Gastroesophageal sphincter (tissue), 4 donors: Measurements from ENCODE around the gene ANKRD27. TPM values are rescaled to one million over a fixed set of nuclear protein-coding genes. Genes with fewer than 3 reads are reported as not detected.
"Not testable (repeated sequence)": the region's sequence is repeated elsewhere in the genome, so short reads cannot be mapped to it uniquely, and the experiment has no call there.

ENCODE experiments used
- ATAC-seq: fragments of 150-250 bp; one replicate; pipeline ENCODE4 v1.9.1; 2016; ENCODE audit warnings: mild to moderate bottlenecking, moderate library complexity
- H3K27ac ChIP-seq, 4 donors: fragments of 200-600 bp; sonication (generic) in 3 of 4; 1 replicate in 3 of 4; 2 replicates in 1 of 4; pipeline ENCODE4 v1.5.1; 2016 to 2019
- H3K27me3 ChIP-seq: fragments of 200-600 bp; sonication (generic); one replicate; pipeline ENCODE4 v1.5.1; 2019
- H3K36me3 ChIP-seq, 2 donors: fragments of 200-600 bp; sonication (generic); one replicate each; pipeline ENCODE4 v1.5.1; 2019; ENCODE audit warnings: control low read depth in 1 of 2
- H3K4me1 ChIP-seq, 3 donors: fragments of 200-600 bp; sonication (generic); 1 replicate in 2 of 3; 2 replicates in 1 of 3; pipeline ENCODE4 v1.5.1; 2016 to 2019; ENCODE audit warnings: control low read depth in 2 of 3
- H3K4me3 ChIP-seq, 2 donors: fragments of 200-600 bp; sonication (generic); one replicate each; pipeline ENCODE4 v1.5.1; 2019; ENCODE audit warnings: mild to moderate bottlenecking in 1 of 2, moderate library complexity in 1 of 2
- H3K9me3 ChIP-seq, 3 donors: fragments of 200-600 bp; sonication (generic); one replicate each; pipeline ENCODE4 v1.5.1; 2017 to 2019; ENCODE audit warnings: control low read depth in 2 of 3
- EP300 ChIP-seq: sonication (generic); formaldehyde crosslinking; IDR thresholded peaks from one replicate; pipeline ENCODE4 v1.6.1; 2017; ENCODE audit warnings: antibody characterized with exemption, mild to moderate bottlenecking
- POLR2A ChIP-seq, 2 donors: fragments of 450-650 bp; IDR thresholded peaks; one replicate each; pipeline ENCODE4 v1.6.1; 2017; ENCODE audit warnings: antibody characterized with exemption in 2 of 2, mild to moderate bottlenecking in 2 of 2, moderate library complexity in 1 of 2
- POLR2AphosphoS5 ChIP-seq: sonication (generic); formaldehyde crosslinking; IDR thresholded peaks from one replicate; pipeline ENCODE4 v1.6.1; 2017; ENCODE audit warnings: antibody characterized with exemption
- WGBS, 2 donors: methylation state at CpG; one replicate each; pipeline ENCODE4 v1.1.5; 2018; ENCODE audit warnings: low coverage in 1 of 2; 5-methylcytosine and 5-hydroxymethylcytosine counted together
- total RNA-seq, 4 donors: library from RNA; depleted of rRNA; stranded (reverse); fragments of >200 nt; gene quantifications; one replicate each; pipeline ENCODE4 v1.1.0, GENCODE V29; 2016
- TF ChIP-seq, protein P1 (sequence below), 4 experiments: fragments of 200-600 bp in 2 of 4; fragments of 450-650 bp in 2 of 4; sonication (generic) in 1 of 4; IDR thresholded peaks; one replicate each; pipeline ENCODE4 v1.5.1; 2017 to 2019; ENCODE audit warnings: antibody characterized with exemption in 4 of 4, mild to moderate bottlenecking in 2 of 4, moderate library complexity in 2 of 4

ANKRD27 gene
- total RNA-seq, 4 donors from 2014 or later: 43.5 to 63.3 (median 52.6) TPM

DNA sequence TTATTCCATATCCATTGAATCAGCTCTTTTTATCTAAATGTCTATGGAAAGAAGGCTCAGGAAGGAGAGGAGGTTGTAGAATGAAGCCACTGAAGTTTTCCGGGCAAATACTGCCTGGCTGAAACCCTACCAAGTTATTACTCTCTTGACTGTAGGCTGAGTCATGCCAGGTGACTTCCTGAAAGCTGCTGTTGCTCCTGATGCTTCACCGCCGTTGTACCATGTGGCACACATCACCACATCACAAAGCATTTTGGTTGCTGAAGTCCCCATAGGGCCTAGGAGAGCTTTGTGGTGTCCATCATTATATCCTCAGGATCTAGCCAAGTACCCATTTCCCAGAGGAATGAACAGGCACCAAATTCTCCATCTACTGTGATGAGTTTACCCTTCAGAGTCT lies 33.5 kb upstream of the ANKRD27 start:
- TF ChIP-seq POLR2AphosphoS5: no peak
- WGBS, 2 donors: 70 to 80% methylated on average over 1 of the region's 3 CpGs
- no peaks in the 10 kb centered on the region for H3K4me1 ChIP-seq
- ATAC-seq: no peak
- no peaks in the 10 kb centered on the region for H3K27me3 ChIP-seq
- H3K4me3 ChIP-seq: no peak overlapping the region
- H3K27ac ChIP-seq: no peak overlapping the region
- peaks cover 0 to 66% of the 10 kb centered on the region in 2 donors for H3K36me3 ChIP-seq
- peaks cover 0 to 13% (median 0%) of the 10 kb centered on the region in 3 donors for H3K9me3 ChIP-seq

DNA sequence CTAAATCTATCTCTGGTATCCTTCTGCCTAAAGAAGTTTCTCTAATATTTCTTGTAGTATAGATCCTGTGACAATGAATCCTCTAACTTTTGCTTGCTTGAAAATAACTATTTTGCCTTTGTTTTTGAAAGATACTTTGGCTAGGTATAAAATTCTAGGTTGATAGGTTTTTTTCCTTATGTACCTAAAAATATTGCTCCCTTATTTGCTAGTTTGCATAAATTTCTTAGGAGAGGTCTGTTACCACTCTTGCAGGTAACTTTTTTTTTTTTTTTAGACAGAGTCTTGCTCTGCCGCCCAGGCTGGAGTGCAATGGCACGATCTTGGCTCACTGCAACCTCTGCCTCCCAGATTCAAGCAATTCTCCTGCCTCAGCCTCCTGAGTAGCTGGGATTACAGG lies 29.0 kb upstream of the ANKRD27 start:
- Histone ChIP-seq H3K36me3 (peaks cover 0 to 46% of the 10 kb centered on the region in 2 donors), H3K4me1 (peaks cover 0 to 16% (median 0%) of the 10 kb centered on the region in 3 donors)
- ATAC-seq: not testable (repeated sequence)

DNA sequence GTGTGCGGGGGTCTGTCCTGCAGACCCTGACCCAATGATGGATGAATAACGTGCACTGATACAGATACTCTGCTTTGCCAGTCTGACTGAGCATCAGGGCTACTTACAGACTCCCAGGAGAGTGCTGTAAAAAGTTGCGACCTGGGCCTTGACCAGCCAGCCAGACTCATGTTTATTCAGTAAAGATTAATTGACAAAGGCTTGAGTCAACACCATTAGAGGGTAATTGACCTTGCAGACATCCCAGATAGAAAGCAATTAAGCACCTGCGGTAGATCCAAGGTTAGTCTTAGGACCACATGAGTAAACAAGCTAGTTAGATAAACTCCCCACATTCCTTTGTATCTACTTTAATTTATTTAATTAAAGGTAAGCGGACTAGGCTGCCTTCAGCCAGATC lies 27.0 kb upstream of the ANKRD27 start:
- H3K9me3 ChIP-seq: peaks cover 0 to 19% (median 0%) of the 10 kb centered on the region in 3 donors
- no peaks in the 10 kb centered on the region for H3K27me3 ChIP-seq
- H3K4me1 ChIP-seq: peaks cover 0 to 16% (median 0%) of the 10 kb centered on the region in 3 donors
- TF ChIP-seq, protein P1, sequence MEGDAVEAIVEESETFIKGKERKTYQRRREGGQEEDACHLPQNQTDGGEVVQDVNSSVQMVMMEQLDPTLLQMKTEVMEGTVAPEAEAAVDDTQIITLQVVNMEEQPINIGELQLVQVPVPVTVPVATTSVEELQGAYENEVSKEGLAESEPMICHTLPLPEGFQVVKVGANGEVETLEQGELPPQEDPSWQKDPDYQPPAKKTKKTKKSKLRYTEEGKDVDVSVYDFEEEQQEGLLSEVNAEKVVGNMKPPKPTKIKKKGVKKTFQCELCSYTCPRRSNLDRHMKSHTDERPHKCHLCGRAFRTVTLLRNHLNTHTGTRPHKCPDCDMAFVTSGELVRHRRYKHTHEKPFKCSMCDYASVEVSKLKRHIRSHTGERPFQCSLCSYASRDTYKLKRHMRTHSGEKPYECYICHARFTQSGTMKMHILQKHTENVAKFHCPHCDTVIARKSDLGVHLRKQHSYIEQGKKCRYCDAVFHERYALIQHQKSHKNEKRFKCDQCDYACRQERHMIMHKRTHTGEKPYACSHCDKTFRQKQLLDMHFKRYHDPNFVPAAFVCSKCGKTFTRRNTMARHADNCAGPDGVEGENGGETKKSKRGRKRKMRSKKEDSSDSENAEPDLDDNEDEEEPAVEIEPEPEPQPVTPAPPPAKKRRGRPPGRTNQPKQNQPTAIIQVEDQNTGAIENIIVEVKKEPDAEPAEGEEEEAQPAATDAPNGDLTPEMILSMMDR (IDR thresholded peaks at IDR 0.05): no peak
- TF ChIP-seq EP300 (no peak), POLR2A (IDR thresholded peaks at IDR 0.05) (no peak), POLR2AphosphoS5 (no peak)
- H3K36me3 ChIP-seq: peaks cover 0 to 64% of the 10 kb centered on the region in 2 donors
- WGBS, 2 donors: 42 to 63% methylated on average over 3 to 5 of the region's 5 CpGs
- H3K4me3 ChIP-seq: no peak overlapping the region
- no peak for ATAC-seq
- no peak overlapping the region for H3K27ac ChIP-seq

More for the DNA sequence above, 29.0 kb upstream of the ANKRD27 start:
- not testable (repeated sequence) for H3K4me3 ChIP-seq, H3K27me3 ChIP-seq, H3K27ac ChIP-seq
- H3K9me3 ChIP-seq: peaks cover 0 to 19% (median 0%) of the 10 kb centered on the region in 3 donors
- 100% methylated on average over 2 of the region's 2 CpGs; no CpG with 5 or more reads in 1 of the 2 donors for whole genome bisulfite sequencing, 2 donors

DNA sequence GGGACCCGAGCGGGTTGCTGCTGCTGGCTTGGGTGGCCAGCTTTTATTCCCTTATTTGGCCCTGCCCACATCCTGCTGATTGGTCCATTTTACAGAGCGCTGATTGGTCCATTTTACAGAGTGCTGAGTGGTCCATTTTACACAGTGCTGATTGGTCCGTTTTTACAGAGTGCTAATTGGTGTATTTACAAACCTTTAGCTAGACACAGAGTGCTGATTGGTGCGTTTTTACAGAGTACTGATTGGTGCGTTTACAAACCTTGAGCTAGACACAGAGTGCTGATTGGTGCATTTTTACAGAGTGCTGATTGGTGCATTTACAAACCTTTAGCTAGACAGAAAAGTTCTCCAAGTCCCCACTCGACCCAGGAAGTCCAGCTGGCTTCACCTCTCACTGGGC lies 25.1 kb upstream of the ANKRD27 start:
- Histone ChIP-seq H3K9me3 (peaks cover 0 to 19% (median 0%) of the 10 kb centered on the region in 3 donors), H3K4me1 (peaks cover 0 to 35% (median 4%) of the 10 kb centered on the region in 3 donors), H3K36me3 (peaks cover 0 to 61% of the 10 kb centered on the region in 2 donors)
- H3K27me3 ChIP-seq, H3K4me3 ChIP-seq, H3K27ac ChIP-seq, ATAC-seq: not testable (repeated sequence)
- WGBS, 2 donors: 87 to 100% methylated on average over 6 to 7 of the region's 7 CpGs

DNA sequence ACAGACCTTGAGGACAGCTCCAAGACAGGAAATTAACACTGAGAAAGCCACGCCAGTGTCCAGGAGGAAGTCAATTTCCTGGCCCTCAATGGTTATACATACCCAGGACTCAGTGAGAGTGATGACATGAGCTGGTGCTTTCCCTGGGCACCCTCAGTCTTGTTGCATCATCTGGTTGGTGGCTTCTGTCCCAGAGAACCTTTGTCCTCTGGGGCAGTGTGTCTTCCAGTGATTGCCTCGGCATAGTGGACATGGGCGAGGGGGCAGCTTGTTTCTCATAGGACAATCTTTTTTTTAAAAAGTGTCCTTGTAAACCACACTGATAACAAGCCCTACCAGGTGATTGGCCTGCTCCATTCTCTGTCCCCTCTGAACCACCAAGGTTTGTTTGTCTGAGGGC lies 21.8 kb upstream of the ANKRD27 start:
- H3K4me3 ChIP-seq, ATAC-seq, H3K9me3 ChIP-seq, H3K27me3 ChIP-seq, H3K27ac ChIP-seq: not testable (repeated sequence)
- Histone ChIP-seq H3K36me3 (peaks cover 0 to 42% of the 10 kb centered on the region in 2 donors), H3K4me1 (peaks cover 0 to 54% (median 20%) of the 10 kb centered on the region in 3 donors)
- WGBS, 2 donors: 93% methylated on average over 2 of the region's 3 CpGs; no CpG with 5 or more reads in 1 of the 2 donors

DNA sequence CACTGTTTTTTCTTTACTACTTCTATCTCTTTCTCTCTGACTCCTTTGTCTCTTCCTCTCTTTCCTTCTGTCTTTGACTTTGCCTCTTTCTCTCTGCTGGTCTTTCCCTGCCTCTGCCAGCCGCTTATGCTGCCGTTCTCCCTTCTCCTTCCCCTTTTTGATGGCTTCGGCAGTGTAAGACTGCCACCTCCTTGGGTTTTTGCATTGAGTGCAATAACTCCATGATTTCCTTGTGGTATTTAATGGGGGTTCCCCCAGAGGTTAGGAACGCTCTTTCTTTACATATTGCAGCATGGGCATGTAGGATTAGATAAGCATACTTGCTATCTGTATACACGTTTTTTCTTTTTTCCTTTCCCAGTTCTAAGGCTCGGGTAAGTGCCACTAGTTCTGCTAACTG lies 20.5 kb upstream of the ANKRD27 start:
- 66% methylated on average over 4 of the region's 6 CpGs; no CpG with 5 or more reads in 1 of the 2 donors for WGBS, 2 donors

DNA sequence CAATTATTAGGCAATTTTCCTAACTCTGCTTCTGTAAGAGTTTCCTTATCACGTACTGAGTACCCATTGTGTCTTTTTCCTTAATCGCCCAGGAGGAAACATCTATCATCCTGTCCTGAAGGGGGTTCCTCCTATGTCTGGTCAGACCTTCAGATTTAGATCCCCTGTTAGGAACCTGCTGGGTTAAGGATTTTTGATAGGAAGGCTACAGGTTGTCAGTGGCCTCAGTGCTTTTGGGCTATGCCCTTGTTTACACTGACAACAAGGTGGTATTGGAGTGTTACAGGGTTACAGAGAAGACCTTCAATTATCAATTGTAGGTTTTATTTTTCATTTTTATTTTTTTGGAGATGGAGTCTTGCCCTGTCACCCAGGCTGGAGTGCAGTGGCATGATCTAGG lies 19.9 kb upstream of the ANKRD27 start:
- Histone ChIP-seq H3K36me3 (peaks cover 0 to 32% of the 10 kb centered on the region in 2 donors), H3K4me1 (peaks cover 0 to 64% (median 23%) of the 10 kb centered on the region in 3 donors)
- WGBS, 2 donors: 37 to 41% methylated on average over 2 of the region's 2 CpGs
- H3K9me3 ChIP-seq, H3K4me3 ChIP-seq, ATAC-seq, H3K27me3 ChIP-seq, H3K27ac ChIP-seq: not testable (repeated sequence)

More for the DNA sequence above, 20.5 kb upstream of the ANKRD27 start:
- Histone ChIP-seq H3K4me1 (peaks cover 0 to 58% (median 23%) of the 10 kb centered on the region in 3 donors), H3K36me3 (peaks cover 0 to 38% of the 10 kb centered on the region in 2 donors)
- not testable (repeated sequence) for ATAC-seq, H3K4me3 ChIP-seq, H3K9me3 ChIP-seq, H3K27ac ChIP-seq, H3K27me3 ChIP-seq

DNA sequence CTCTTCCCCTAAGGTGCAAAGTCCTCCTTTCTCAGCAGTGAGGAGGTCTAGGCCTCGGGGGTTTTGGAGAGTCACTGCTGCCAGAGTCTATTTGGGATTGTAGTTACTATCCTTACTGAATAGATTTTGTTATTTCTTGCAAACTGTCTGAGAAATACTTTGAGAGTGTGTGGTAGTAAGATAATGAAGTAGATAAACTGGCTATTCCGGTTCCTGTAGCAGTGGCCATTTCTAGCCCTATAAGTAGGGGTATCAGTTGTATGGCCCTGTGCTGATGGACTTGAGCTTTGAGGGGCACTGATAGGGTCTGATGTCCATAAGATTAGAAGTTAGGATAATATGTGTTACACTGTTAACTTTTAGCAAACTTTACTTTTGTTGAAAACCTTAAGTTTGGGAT lies 19.3 kb upstream of the ANKRD27 start:
- not testable (repeated sequence) for H3K27ac ChIP-seq, H3K27me3 ChIP-seq, ATAC-seq, H3K9me3 ChIP-seq
- Histone ChIP-seq H3K36me3 (peaks cover 0 to 27% of the 10 kb centered on the region in 2 donors), H3K4me3 (peak overlapping the region in 1 of 2 donors; percentile 13), H3K4me1 (peaks cover 0 to 64% (median 23%) of the 10 kb centered on the region in 3 donors)
- WGBS, 2 donors: 58 to 60% methylated on average over 1 to 2 of the region's 2 CpGs

DNA sequence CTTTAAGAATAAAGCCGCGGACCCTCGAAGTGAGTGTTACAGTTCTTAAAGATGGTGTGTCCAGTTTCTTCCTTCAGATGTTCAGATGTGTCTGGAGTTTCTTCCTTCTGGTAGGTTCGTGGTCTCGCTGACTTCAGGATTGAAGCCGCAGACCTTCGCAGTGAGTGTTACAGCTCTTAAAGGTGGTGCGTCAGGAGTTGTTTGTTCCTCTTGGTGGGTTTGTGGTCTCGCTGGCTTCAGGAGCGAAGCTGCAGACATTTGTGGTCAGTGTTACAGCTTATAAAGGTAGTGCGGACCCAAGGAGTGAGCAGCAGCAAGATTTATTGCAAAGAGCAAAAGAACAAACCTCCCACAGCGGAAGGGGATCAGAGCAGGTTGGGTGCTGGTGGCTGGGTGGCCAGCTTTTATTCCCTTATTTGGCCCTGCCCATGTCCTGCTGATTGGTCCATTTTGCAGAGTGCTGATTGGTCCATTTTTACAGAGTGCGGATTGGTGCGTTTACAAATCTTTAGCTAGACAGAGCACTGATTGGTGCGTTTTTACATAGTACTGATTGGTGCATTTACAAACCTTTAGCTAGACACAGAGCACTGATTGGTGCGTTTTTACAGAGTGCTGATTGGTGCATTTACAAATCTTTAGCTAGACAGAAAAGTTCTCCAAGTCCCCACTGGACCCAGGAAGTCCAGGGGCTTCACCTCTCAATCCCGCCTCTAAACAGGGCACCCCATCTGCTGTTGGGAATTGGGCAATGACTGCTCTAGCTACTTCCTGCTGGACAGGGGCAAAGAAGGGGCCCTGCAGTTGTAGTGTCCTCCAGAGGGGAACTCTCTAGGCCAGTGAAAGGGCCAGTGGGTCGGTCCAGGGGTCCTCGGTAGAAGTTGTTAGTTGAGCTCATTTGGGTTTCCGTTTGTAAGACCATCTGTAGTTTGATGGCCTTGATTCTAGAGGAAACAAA lies 18.4 kb upstream of the ANKRD27 start:
- Histone ChIP-seq H3K4me1 (peaks cover 0 to 64% (median 23%) of the 10 kb centered on the region in 3 donors), H3K36me3 (peaks cover 0 to 18% of the 10 kb centered on the region in 2 donors), H3K4me3 (peak overlapping the region in 1 of 2 donors; percentile 70)
- not testable (repeated sequence) for ATAC-seq, H3K9me3 ChIP-seq, H3K27me3 ChIP-seq, H3K27ac ChIP-seq
- 91 to 93% methylated on average over 8 to 13 of the region's 20 CpGs for WGBS, 2 donors
